ENCODE data around the gene CD274. TPM values are rescaled to one million over a fixed set of nuclear protein-coding genes. Genes with fewer than 3 reads are reported as not detected.

CD274 gene
- polyA plus RNA-seq, 3 donors, result 0.24 to 0.84 TPM; not detected in 1

DNA sequence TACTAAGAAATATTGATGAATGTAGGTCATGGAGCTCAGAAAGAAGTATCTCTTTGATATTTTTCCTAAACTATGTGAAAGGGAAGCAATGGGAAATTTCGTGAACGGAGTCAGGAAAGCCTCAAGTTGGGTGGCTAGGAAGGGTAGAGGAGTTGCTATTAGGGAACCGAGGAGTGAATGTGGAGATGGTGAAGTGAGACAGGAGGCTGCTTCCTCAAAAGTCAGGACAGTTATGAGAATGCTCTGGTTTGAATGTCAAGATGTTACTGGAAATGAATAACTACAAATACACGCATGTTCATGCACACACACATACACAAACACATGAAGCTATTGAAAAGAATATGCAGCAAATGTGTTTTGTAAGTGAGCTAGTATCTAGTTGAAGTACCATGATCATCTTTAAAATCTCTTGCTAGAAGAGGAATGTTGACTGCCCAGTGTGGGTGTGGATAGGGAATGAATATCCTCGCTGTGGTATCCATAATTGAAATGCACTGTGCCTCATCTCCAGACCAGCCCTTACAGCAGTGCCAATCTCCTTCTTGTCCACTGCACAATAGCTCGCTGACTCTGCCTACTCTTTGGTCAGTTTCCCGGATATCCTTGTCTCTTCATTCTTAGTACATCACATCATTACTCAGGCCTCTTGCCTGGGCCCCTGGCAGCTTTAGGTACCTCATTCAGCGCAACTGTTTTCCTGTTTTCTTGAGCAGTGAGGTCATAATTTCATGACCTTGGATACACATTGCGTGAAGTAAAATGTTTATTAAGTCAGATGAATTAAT lies 38.1 kb downstream of the CD274 start:
- no peak for DNase-seq
- no peak overlapping the region for H3K4me3 ChIP-seq (replicated peaks in 1 of 3; ENCODE audit: low read depth in 2 of 3, low read length in 3 of 3)
- H2AFZ ChIP-seq (ENCODE audit: insufficient read depth, low read depth, low read length, poor library complexity, severe bottlenecking), result no peak overlapping the region
- H3K4me1 Mint-ChIP-seq, result peaks cover 18% of the 10 kb centered on the region
- peaks cover 17 to 20% of the 10 kb centered on the region in 2 donors for H3K4me1 ChIP-seq (ENCODE audit: control insufficient read depth in 1 of 2, insufficient read depth in 2 of 2, low read length in 2 of 2)
- no peaks in the 10 kb centered on the region for H3K9me3 ChIP-seq (replicated peaks in 1 of 2; ENCODE audit: control insufficient read depth in 1 of 2, insufficient read depth in 1 of 2, low read length in 2 of 2)
- intact Hi-C loops (cut with micrococcal nuclease), result no loop called here
- no peaks in the 10 kb centered on the region for H3K27me3 ChIP-seq (ENCODE audit: control insufficient read depth in 2 of 2, insufficient read depth in 2 of 2, low read length in 2 of 2)
- H3K36me3 Mint-ChIP-seq, result no peaks in the 10 kb centered on the region
- H3K27me3 Mint-ChIP-seq (ENCODE audit: low read depth in 3 of 3), result peaks cover 0 to 3% (median 0%) of the 10 kb centered on the region in 3 donors
- H3K9me3 Mint-ChIP-seq, result peaks cover 0 to 2% (median 0%) of the 10 kb centered on the region in 7 donors
- H3K4me2 ChIP-seq (replicated peaks; ENCODE audit: extremely low read depth, low read length, poor library complexity, severe bottlenecking), result no peak overlapping the region
- no peak overlapping the region for H3K27ac Mint-ChIP-seq
- H4K20me1 ChIP-seq (ENCODE audit: insufficient read depth, low read length), result no peaks in the 10 kb centered on the region
- H3K79me2 ChIP-seq (ENCODE audit: insufficient read depth, low read length), result no peaks in the 10 kb centered on the region
- no peak overlapping the region for H3K4me3 Mint-ChIP-seq
- WGBS (ENCODE audit: insufficient coverage), result 73% methylated on average over 3 of the region's 9 CpGs
- H3K36me3 ChIP-seq (replicated peaks in 1 of 2; ENCODE audit: control insufficient read depth in 1 of 2, insufficient read depth in 2 of 2, low read length in 2 of 2), result no peaks in the 10 kb centered on the region
- TF ChIP-seq, protein P1, sequence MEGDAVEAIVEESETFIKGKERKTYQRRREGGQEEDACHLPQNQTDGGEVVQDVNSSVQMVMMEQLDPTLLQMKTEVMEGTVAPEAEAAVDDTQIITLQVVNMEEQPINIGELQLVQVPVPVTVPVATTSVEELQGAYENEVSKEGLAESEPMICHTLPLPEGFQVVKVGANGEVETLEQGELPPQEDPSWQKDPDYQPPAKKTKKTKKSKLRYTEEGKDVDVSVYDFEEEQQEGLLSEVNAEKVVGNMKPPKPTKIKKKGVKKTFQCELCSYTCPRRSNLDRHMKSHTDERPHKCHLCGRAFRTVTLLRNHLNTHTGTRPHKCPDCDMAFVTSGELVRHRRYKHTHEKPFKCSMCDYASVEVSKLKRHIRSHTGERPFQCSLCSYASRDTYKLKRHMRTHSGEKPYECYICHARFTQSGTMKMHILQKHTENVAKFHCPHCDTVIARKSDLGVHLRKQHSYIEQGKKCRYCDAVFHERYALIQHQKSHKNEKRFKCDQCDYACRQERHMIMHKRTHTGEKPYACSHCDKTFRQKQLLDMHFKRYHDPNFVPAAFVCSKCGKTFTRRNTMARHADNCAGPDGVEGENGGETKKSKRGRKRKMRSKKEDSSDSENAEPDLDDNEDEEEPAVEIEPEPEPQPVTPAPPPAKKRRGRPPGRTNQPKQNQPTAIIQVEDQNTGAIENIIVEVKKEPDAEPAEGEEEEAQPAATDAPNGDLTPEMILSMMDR (IDR thresholded peaks at IDR 0.05), result no peak
- H3K9ac ChIP-seq (ENCODE audit: insufficient read depth, low read length, poor library complexity, severe bottlenecking), result no peak overlapping the region
- no peak overlapping the region for H3K27ac ChIP-seq (ENCODE audit: low read depth in 1 of 2, low read length in 2 of 2)

DNA sequence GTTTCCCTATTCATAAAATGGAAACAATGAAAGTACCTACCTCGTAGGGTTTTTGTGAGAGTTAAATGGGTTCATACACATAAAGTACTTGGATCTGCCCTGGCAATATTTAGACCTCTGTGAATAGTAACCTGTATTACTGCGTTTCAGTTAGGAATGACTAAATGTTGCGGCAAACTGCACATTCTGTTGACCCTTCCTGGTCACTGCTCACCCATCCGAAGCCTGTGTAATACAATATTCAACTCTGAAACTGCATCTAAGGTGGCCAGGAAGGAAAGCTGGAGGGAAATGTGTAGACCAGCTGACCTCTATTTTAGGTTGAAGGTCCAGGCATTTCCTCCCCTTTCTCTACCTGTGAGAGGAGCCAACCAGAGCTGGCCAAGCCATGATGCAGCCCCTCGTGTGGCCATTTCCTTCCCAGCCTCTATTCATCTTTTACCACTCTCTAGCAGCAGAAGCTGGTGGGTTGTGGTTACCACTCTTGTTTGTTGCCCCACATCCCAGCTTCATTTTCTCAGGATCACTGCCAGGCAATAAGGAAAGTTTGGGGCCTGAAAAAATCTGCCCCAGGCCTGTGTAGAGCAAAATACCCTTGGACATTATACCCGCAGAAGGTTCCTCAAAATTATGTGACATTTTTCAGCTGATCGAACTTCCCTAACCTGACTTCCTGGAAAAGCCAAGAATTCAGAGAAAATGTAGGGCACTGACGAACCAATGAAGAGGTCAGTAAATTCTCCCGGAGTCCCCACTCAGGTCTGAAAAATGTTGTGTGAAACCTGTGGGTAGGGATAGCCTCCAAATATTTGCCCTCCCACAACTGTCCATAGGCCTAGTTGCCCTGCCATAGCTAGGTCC lies 39.5 kb downstream of the CD274 start:
- H3K9ac ChIP-seq (ENCODE audit: insufficient read depth, low read length, poor library complexity, severe bottlenecking), result no peak overlapping the region
- no peaks in the 10 kb centered on the region for H3K36me3 ChIP-seq (replicated peaks in 1 of 2; ENCODE audit: control insufficient read depth in 1 of 2, insufficient read depth in 2 of 2, low read length in 2 of 2)
- Mint-ChIP-seq H3K27ac (peak overlapping the region in 6 of 7 donors; percentile 20 to 87 (median 65)), H3K4me1 (peaks cover 33% of the 10 kb centered on the region), H3K36me3 (no peaks in the 10 kb centered on the region), H3K27me3 (ENCODE audit: low read depth in 3 of 3) (peaks cover 0 to 3% (median 0%) of the 10 kb centered on the region in 3 donors), H3K4me3 (no peak overlapping the region), H3K9me3 (peaks cover 0 to 2% (median 0%) of the 10 kb centered on the region in 7 donors)
- no peaks in the 10 kb centered on the region for H3K79me2 ChIP-seq (ENCODE audit: insufficient read depth, low read length)
- no peaks in the 10 kb centered on the region for H4K20me1 ChIP-seq (ENCODE audit: insufficient read depth, low read length)
- peak overlapping the region; percentile 27 for H3K4me2 ChIP-seq (replicated peaks; ENCODE audit: extremely low read depth, low read length, poor library complexity, severe bottlenecking)
- WGBS (ENCODE audit: insufficient coverage), result 50% methylated on average over 2 of the region's 9 CpGs
- peak; percentile 21 to 58 (median 33) for DNase-seq
- TF ChIP-seq, protein P1 (IDR thresholded peaks at IDR 0.05), result no peak
- no peaks in the 10 kb centered on the region for H3K27me3 ChIP-seq (ENCODE audit: control insufficient read depth in 2 of 2, insufficient read depth in 2 of 2, low read length in 2 of 2)
- H3K27ac ChIP-seq (ENCODE audit: low read depth in 1 of 2, low read length in 2 of 2), result peak overlapping the region; percentile 30 to 52
- peaks cover 29 to 31% of the 10 kb centered on the region in 2 donors for H3K4me1 ChIP-seq (ENCODE audit: control insufficient read depth in 1 of 2, insufficient read depth in 2 of 2, low read length in 2 of 2)
- intact Hi-C loops (cut with micrococcal nuclease), result loop anchor here in 1 of 2 donors (5.0 to 10.0 kb wide), 3 partner anchors 33 to 695 kb away; partner anchors contain the start of gene RCL1
- H3K9me3 ChIP-seq (replicated peaks in 1 of 2; ENCODE audit: control insufficient read depth in 1 of 2, insufficient read depth in 1 of 2, low read length in 2 of 2), result no peaks in the 10 kb centered on the region
- no peak overlapping the region for H2AFZ ChIP-seq (ENCODE audit: insufficient read depth, low read depth, low read length, poor library complexity, severe bottlenecking)
- H3K4me3 ChIP-seq (replicated peaks in 1 of 3; ENCODE audit: low read depth in 2 of 3, low read length in 3 of 3), result peak overlapping the region in 1 of 3 experiments; percentile 7
